ENCODE measurements around the gene ABCC11. TPM values are rescaled to one million over a fixed set of nuclear protein-coding genes. Genes with fewer than 3 reads are reported as not detected.
"Not testable (repeated sequence)": the region's sequence is repeated elsewhere in the genome, so short reads cannot be mapped to it uniquely, and the experiment has no call there.

Gene ABCC11
- total RNA-seq, 4 donors from 2014 or later, result 0.24 to 1.2 (median 0.58) TPM

- ATAC-seq (ENCODE audit: low FRiP score) (no peak), DNase-seq (ENCODE audit: low spot score) (no peak)
- no peak for TF ChIP-seq CTCF (IDR thresholded peaks at IDR 0.05)
These were observed 3.4 kb upstream of the ABCC11 start for GRCh38 chr16:48250520-48251278.

GRCh38 chr16:48246066-48246465 is 1.3 kb downstream of the ABCC11 start:
- DNase-seq (ENCODE audit: low spot score), result no peak
- ATAC-seq (ENCODE audit: low FRiP score), result no peak
- no peak for TF ChIP-seq CTCF (IDR thresholded peaks at IDR 0.05)

GRCh38 chr16:48244863-48245195 is 2.5 kb downstream of the ABCC11 start:
- ATAC-seq (ENCODE audit: low FRiP score), result no peak
- TF ChIP-seq CTCF (IDR thresholded peaks at IDR 0.05), result no peak
- DNase-seq (ENCODE audit: low spot score), result no peak

- DNase-seq (ENCODE audit: low spot score), result peak; percentile 91
- peak; percentile 98 for ATAC-seq (ENCODE audit: low FRiP score)
- TF ChIP-seq CTCF (IDR thresholded peaks at IDR 0.05), result no peak
These were observed 3.1 kb downstream of the ABCC11 start, which contains the start of gene LONP2 for GRCh38 chr16:48244080-48244862. Gene LONP2, plus strand, starts transcription at chr16:48244300. Its CDS starts 89 bp downstream, at chr16:48244389.

- not testable (repeated sequence) for ATAC-seq (ENCODE audit: low FRiP score); DNase-seq (ENCODE audit: low spot score)
These were observed 7.2 kb downstream of the ABCC11 start for GRCh38 chr16:48240147-48240546.

GRCh38 chr16:48236286-48236685 is 11.1 kb downstream of the ABCC11 start:
- no peak for TF ChIP-seq CTCF (IDR thresholded peaks at IDR 0.05)
- DNase-seq (ENCODE audit: low spot score) (no peak), ATAC-seq (ENCODE audit: low FRiP score) (no peak)

- TF ChIP-seq CTCF (IDR thresholded peaks at IDR 0.05), result no peak
- no peak for ATAC-seq (ENCODE audit: low FRiP score)
These were observed 11.7 kb downstream of the ABCC11 start for GRCh38 chr16:48235556-48236136.

More at GRCh38 chr16:48235556-48236136, 11.7 kb downstream of the ABCC11 start:
- no peak for DNase-seq (ENCODE audit: low spot score)

All from omental fat pad (tissue), 4 donors.